ENCODE data around the gene C10orf105. TPM values are rescaled to one million over a fixed set of nuclear protein-coding genes. Genes with fewer than 3 reads are reported as not detected.

C10orf105 gene
- total RNA-seq, 4 donors from 2014 or later: 0.06 to 0.17 (median 0.11) TPM; not detected in 1

DNA sequence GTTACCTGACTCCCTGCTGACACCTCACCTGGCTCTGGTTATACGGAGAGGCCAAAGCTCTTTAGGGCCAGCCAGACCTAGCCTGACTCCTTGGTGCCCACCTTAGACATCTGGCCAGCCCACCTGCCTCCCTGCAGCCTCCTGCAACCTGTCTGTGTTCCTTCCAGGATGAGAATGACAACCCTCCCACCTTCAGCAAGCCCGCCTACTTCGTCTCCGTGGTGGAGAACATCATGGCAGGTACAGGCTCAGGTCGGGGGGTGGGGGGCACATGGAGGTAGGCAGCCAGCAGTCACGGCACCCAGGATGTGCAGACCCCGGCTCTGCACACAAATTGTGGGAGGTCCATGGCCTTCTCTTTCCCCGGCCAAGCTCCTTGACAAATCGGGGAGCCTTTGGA lies 32.1 kb downstream of the C10orf105 start:
- Histone ChIP-seq H3K36me3 (no peaks in the 10 kb centered on the region), H3K27me3 (no peaks in the 10 kb centered on the region), H3K9me3 (no peaks in the 10 kb centered on the region), H3K4me3 (no peak overlapping the region), H3K27ac (replicated peaks in 1 of 4) (no peak overlapping the region), H3K4me1 (peaks cover 9 to 24% (median 15%) of the 10 kb centered on the region in 4 donors)
- 100% methylated on average over 4 of the region's 9 CpGs for WGBS
- DNase-seq (ENCODE audit: extremely low spot score): no peak
- TF ChIP-seq EP300 (IDR thresholded peaks at IDR 0.05) (no peak), POLR2AphosphoS5 (IDR thresholded peaks at IDR 0.05) (no peak), POLR2A (IDR thresholded peaks at IDR 0.05; ENCODE audit: low read depth) (no peak)
- TF ChIP-seq, protein P1, sequence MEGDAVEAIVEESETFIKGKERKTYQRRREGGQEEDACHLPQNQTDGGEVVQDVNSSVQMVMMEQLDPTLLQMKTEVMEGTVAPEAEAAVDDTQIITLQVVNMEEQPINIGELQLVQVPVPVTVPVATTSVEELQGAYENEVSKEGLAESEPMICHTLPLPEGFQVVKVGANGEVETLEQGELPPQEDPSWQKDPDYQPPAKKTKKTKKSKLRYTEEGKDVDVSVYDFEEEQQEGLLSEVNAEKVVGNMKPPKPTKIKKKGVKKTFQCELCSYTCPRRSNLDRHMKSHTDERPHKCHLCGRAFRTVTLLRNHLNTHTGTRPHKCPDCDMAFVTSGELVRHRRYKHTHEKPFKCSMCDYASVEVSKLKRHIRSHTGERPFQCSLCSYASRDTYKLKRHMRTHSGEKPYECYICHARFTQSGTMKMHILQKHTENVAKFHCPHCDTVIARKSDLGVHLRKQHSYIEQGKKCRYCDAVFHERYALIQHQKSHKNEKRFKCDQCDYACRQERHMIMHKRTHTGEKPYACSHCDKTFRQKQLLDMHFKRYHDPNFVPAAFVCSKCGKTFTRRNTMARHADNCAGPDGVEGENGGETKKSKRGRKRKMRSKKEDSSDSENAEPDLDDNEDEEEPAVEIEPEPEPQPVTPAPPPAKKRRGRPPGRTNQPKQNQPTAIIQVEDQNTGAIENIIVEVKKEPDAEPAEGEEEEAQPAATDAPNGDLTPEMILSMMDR (IDR thresholded peaks at IDR 0.05): no peak
- intact Hi-C loops (cut with DNase I): no loop called here

DNA sequence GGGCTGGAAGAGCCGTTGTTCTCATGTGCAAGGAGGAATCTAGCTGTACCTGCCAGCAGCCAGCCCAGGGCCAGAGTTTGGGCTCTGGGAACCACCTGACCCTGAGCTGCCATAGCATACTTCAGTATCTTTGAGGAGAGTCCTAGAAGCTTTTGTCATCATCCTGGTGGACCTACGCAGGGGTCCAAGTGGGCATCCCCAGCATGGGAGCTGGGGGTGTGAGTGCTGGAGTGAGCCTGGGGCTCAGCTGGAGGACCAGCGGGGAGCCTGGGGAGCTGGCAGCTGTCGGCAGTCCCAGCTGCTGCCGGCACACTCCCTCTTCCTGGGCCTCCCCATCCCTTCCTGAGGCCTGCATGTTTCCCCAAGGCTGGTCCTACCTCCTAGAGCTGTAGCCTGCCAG lies 32.5 kb downstream of the C10orf105 start:
- TF ChIP-seq, protein P1 (IDR thresholded peaks at IDR 0.05): no peak
- TF ChIP-seq EP300 (IDR thresholded peaks at IDR 0.05) (no peak), POLR2AphosphoS5 (IDR thresholded peaks at IDR 0.05) (no peak)
- Histone ChIP-seq H3K36me3 (no peaks in the 10 kb centered on the region), H3K4me3 (no peak overlapping the region), H3K27me3 (no peaks in the 10 kb centered on the region), H3K9me3 (no peaks in the 10 kb centered on the region), H3K27ac (replicated peaks in 1 of 4) (no peak overlapping the region), H3K4me1 (peaks cover 5 to 23% (median 11%) of the 10 kb centered on the region in 4 donors)
- 90% methylated on average over 2 of the region's 5 CpGs for WGBS
- intact Hi-C loops (cut with DNase I): no loop called here
- DNase-seq (ENCODE audit: extremely low spot score): no peak

DNA sequence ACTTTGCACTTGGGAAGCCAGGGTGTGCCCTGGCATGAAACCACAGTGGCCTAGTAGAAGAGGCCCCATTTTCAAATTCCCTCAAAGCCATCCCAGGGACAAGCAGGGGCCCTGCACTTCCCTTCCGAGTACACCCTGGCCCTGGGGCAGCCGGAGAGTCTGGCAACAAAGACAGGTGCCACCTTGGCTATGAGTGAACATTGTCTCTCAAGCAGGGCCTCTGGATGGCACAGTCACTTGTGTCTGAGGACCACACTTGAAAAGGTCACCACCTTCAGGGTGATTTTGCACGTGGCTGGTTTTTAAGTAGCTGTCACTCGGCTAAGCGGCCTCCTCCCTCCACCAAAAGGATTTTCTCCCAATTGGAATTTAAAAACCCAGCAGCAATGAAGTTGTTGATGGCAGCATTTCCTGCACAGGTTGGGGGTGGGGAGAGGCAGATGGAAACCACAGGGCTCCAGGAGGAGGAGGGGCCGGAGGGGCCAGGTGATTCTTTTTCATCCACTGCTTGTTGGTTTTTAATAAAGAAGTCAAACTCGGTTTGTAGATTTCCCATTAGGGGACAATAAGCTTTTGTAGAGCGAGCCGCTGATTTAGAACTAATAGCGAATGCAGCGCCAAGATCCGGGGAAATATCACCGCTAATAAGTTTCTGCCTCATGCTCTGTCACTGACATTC lies 33.9 kb downstream of the C10orf105 start:
- intact Hi-C loops (cut with DNase I): no loop called here
- H3K36me3 ChIP-seq: no peaks in the 10 kb centered on the region
- no peak overlapping the region for H3K4me3 ChIP-seq
- peaks cover 3 to 23% (median 7%) of the 10 kb centered on the region in 4 donors for H3K4me1 ChIP-seq
- WGBS: 92% methylated on average over 11 of the region's 13 CpGs
- no peak for TF ChIP-seq EP300 (IDR thresholded peaks at IDR 0.05)
- TF ChIP-seq POLR2A (IDR thresholded peaks at IDR 0.05; ENCODE audit: low read depth): no peak
- TF ChIP-seq, protein P1 (IDR thresholded peaks at IDR 0.05): no peak
- no peak for TF ChIP-seq POLR2AphosphoS5 (IDR thresholded peaks at IDR 0.05)
- no peak for DNase-seq (ENCODE audit: extremely low spot score)
- H3K9me3 ChIP-seq: no peaks in the 10 kb centered on the region
- H3K27me3 ChIP-seq: no peaks in the 10 kb centered on the region
- H3K27ac ChIP-seq (replicated peaks in 1 of 4): no peak overlapping the region

DNA sequence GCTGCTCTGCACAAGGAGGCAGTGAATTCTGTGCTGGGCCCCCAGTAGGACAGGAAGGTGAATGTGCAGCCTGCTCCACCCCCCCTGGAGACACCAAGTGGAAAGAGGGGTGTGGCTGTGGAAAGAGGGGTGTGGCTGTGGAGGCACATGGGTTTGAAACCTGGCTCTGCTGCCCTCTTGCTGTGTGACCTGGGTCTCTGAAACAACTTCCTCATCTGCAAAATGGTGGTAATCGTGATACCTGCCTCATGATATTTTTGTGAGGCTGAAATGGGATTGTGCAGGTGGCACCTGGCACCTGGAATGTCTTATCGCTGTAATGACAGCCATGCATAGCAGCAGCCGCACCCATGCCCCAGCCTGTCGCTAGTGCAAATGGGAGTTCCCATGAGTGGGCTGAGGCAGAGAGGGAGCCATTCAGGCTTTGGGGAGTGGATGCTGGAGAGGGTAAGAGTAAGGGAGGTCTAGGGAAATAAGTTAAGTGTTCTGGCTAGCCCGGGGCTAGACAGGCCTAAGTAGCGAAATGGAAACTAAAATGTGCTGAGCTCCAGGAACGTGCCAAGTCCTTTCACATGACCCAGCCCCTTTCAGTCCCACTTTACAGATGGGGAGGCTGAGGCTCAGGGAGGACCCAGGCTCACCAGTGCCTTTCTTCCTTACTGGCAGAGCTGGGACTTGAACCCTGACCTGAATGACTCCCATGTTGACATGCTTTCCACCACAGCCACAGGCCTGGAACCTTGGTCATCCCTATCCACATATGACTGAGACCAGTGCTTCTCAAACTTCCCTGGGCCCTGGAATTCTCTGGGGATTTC lies 35.0 kb downstream of the C10orf105 start:
- DNase-seq (ENCODE audit: extremely low spot score): no peak
- intact Hi-C loops (cut with DNase I): no loop called here
- Histone ChIP-seq H3K27ac (replicated peaks in 1 of 4) (no peak overlapping the region), H3K9me3 (no peaks in the 10 kb centered on the region), H3K4me3 (no peak overlapping the region), H3K27me3 (no peaks in the 10 kb centered on the region), H3K36me3 (peaks cover 0 to 7% (median 0%) of the 10 kb centered on the region in 4 donors), H3K4me1 (peaks cover 6 to 28% (median 8%) of the 10 kb centered on the region in 4 donors)
- TF ChIP-seq POLR2AphosphoS5 (IDR thresholded peaks at IDR 0.05) (no peak), EP300 (IDR thresholded peaks at IDR 0.05) (no peak), POLR2A (IDR thresholded peaks at IDR 0.05; ENCODE audit: low read depth) (no peak)
- TF ChIP-seq, protein P1 (IDR thresholded peaks at IDR 0.05): no peak
- WGBS: 91% methylated on average over 7 of the region's 7 CpGs

Data from esophagus muscularis mucosa (tissue), 4 donors.